Measurements from ENCODE around the gene GTF2IRD1. TPM values are rescaled to one million over a fixed set of nuclear protein-coding genes. Genes with fewer than 3 reads are reported as not detected.

Gene GTF2IRD1
- total and polyA plus RNA-seq, 2 experiments from 2014 or later, result 34.9 to 39.6 TPM

- WGBS (ENCODE audit: low lambda C conversion rate, missing lambda C conversion rate), result 84% methylated on average over 2 of the region's 2 CpGs
- H3K27ac ChIP-seq, result no peak overlapping the region
- DNase-seq (ENCODE audit: low spot score), result no peak
- H2AFZ ChIP-seq, result no peak overlapping the region
- H3K4me1 ChIP-seq (ENCODE audit: insufficient read depth), result no peaks in the 10 kb centered on the region
- H3K4me2 ChIP-seq, result no peak overlapping the region
- peaks cover 4% of the 10 kb centered on the region for H3K36me3 ChIP-seq (replicated peaks; ENCODE audit: insufficient read depth, low read depth)
- no peaks in the 10 kb centered on the region for H4K20me1 ChIP-seq (ENCODE audit: insufficient read depth, poor library complexity, severe bottlenecking)
- H3K4me3 ChIP-seq, result no peak overlapping the region
- H3K79me2 ChIP-seq, result no peaks in the 10 kb centered on the region
- no peak for TF ChIP-seq EZH2 (IDR thresholded peaks at IDR 0.05; ENCODE audit: borderline replicate concordance)
- TF ChIP-seq EZH2phosphoT487 (IDR thresholded peaks at IDR 0.05; ENCODE audit: low read depth, severe bottlenecking, unreplicated experiment), result no peak
- TF ChIP-seq CTCF (IDR thresholded peaks at IDR 0.05; ENCODE audit: poor library complexity), result no peak
- H3K9me2 ChIP-seq (replicated peaks; ENCODE audit: insufficient read depth), result no peaks in the 10 kb centered on the region
- no peaks in the 10 kb centered on the region for H3K27me3 ChIP-seq
- no peaks in the 10 kb centered on the region for H3K9me3 ChIP-seq (ENCODE audit: low read depth)
Observed at GRCh38 chr7:74518654-74519053, 64.9 kb downstream of the GTF2IRD1 start.

- WGBS (ENCODE audit: low lambda C conversion rate, missing lambda C conversion rate), result 97% methylated on average over 14 of the region's 14 CpGs
- Histone ChIP-seq H3K4me2 (no peak overlapping the region), H3K9me3 (ENCODE audit: low read depth) (no peaks in the 10 kb centered on the region), H3K4me3 (no peak overlapping the region), H2AFZ (no peak overlapping the region), H4K20me1 (ENCODE audit: insufficient read depth, poor library complexity, severe bottlenecking) (no peaks in the 10 kb centered on the region), H3K9me2 (replicated peaks; ENCODE audit: insufficient read depth) (no peaks in the 10 kb centered on the region), H3K27ac (no peak overlapping the region), H3K79me2 (no peaks in the 10 kb centered on the region), H3K27me3 (no peaks in the 10 kb centered on the region), H3K36me3 (replicated peaks; ENCODE audit: insufficient read depth, low read depth) (peaks cover 4% of the 10 kb centered on the region), H3K4me1 (ENCODE audit: insufficient read depth) (no peaks in the 10 kb centered on the region)
- TF ChIP-seq EZH2phosphoT487 (IDR thresholded peaks at IDR 0.05; ENCODE audit: low read depth, severe bottlenecking, unreplicated experiment), result no peak
- no peak for TF ChIP-seq EZH2 (IDR thresholded peaks at IDR 0.05; ENCODE audit: borderline replicate concordance)
- TF ChIP-seq CTCF (IDR thresholded peaks at IDR 0.05; ENCODE audit: poor library complexity), result no peak
- no peak for DNase-seq (ENCODE audit: low spot score)
Observed at GRCh38 chr7:74519395-74519794, 65.7 kb downstream of the GTF2IRD1 start.

GRCh38 chr7:74521855-74522254 lies 68.1 kb downstream of the GTF2IRD1 start:
- Histone ChIP-seq H2AFZ (no peak overlapping the region), H3K4me3 (no peak overlapping the region), H3K9me2 (replicated peaks; ENCODE audit: insufficient read depth) (no peaks in the 10 kb centered on the region), H3K27me3 (no peaks in the 10 kb centered on the region), H3K36me3 (replicated peaks; ENCODE audit: insufficient read depth, low read depth) (peaks cover 13% of the 10 kb centered on the region), H3K4me2 (no peak overlapping the region), H3K9me3 (ENCODE audit: low read depth) (no peaks in the 10 kb centered on the region), H3K4me1 (ENCODE audit: insufficient read depth) (no peaks in the 10 kb centered on the region), H3K79me2 (no peaks in the 10 kb centered on the region), H4K20me1 (ENCODE audit: insufficient read depth, poor library complexity, severe bottlenecking) (no peaks in the 10 kb centered on the region), H3K27ac (no peak overlapping the region)
- DNase-seq (ENCODE audit: low spot score), result no peak
- TF ChIP-seq EZH2 (IDR thresholded peaks at IDR 0.05; ENCODE audit: borderline replicate concordance), result no peak
- TF ChIP-seq CTCF (IDR thresholded peaks at IDR 0.05; ENCODE audit: poor library complexity), result no peak
- TF ChIP-seq EZH2phosphoT487 (IDR thresholded peaks at IDR 0.05; ENCODE audit: low read depth, severe bottlenecking, unreplicated experiment), result no peak
- WGBS (ENCODE audit: low lambda C conversion rate, missing lambda C conversion rate), result 94% methylated on average over 10 of the region's 10 CpGs

Data from hepatocyte (in vitro differentiated cells).